ENCODE measurements around the gene CXXC4. TPM values are rescaled to one million over a fixed set of nuclear protein-coding genes. Genes with fewer than 3 reads are reported as not detected.

Gene CXXC4
- total RNA-seq, 1 experiment from 2014 or later, result 0.59 TPM

- POLR2A ChIA-PET, result no interaction called here
- H3K4me3 ChIP-seq (ENCODE audit: low read depth in 2 of 2, low read length in 2 of 2), result no peak overlapping the region
- no peak for ATAC-seq
- TF ChIP-seq TCF7L2 (IDR thresholded peaks at IDR 0.05; ENCODE audit: low read depth, low read length) (no peak), SIN3A (IDR thresholded peaks at IDR 0.05; ENCODE audit: borderline replicate concordance, insufficient read depth, low read depth, low read length) (no peak)
- CTCF ChIA-PET, result no interaction called here
- H3K9me3 ChIP-seq (ENCODE audit: control insufficient read depth, insufficient read depth, low read depth, low read length), result no peaks in the 10 kb centered on the region
- no peak for DNase-seq (ENCODE audit: low read depth, low spot score)
- intact Hi-C loops (cut with micrococcal nuclease; ENCODE audit: unreplicated experiment), result no loop called here
- BruUV-seq (replicated peaks), result no TSS peak
- H3K36me3 ChIP-seq (ENCODE audit: control insufficient read depth, insufficient read depth, low read length), result no peaks in the 10 kb centered on the region
- no peak overlapping the region for H3K27ac ChIP-seq (ENCODE audit: low read length)
- H3K27me3 ChIP-seq (ENCODE audit: control insufficient read depth, insufficient read depth, low read length), result no peaks in the 10 kb centered on the region
- in situ Hi-C loops (cut with HindIII; ENCODE audit: low pct_unique_long_range_greater_than_20kb, low sequenced_read_pairs), result no loop called here
- no peaks in the 10 kb centered on the region for H3K4me1 ChIP-seq (ENCODE audit: control insufficient read depth, insufficient read depth, low read length)
Observed at GRCh38 chr4:104507112-104507511, 12.4 kb upstream of the CXXC4 start.

GRCh38 chr4:104504536-104504935, 9.8 kb upstream of the CXXC4 start:
- no peak for DNase-seq (ENCODE audit: low read depth, low spot score)
- no peaks in the 10 kb centered on the region for H3K9me3 ChIP-seq (ENCODE audit: control insufficient read depth, insufficient read depth, low read depth, low read length)
- H3K36me3 ChIP-seq (ENCODE audit: control insufficient read depth, insufficient read depth, low read length), result no peaks in the 10 kb centered on the region
- no peaks in the 10 kb centered on the region for H3K27me3 ChIP-seq (ENCODE audit: control insufficient read depth, insufficient read depth, low read length)
- no TSS peak for BruUV-seq (replicated peaks)
- ATAC-seq, result no peak
- intact Hi-C loops (cut with micrococcal nuclease; ENCODE audit: unreplicated experiment) (no loop called here), in situ Hi-C loops (cut with HindIII; ENCODE audit: low pct_unique_long_range_greater_than_20kb, low sequenced_read_pairs) (no loop called here)
- ChIA-PET POLR2A (no interaction called here), CTCF (no interaction called here)
- no peaks in the 10 kb centered on the region for H3K4me1 ChIP-seq (ENCODE audit: control insufficient read depth, insufficient read depth, low read length)
- H3K27ac ChIP-seq (ENCODE audit: low read length), result no peak overlapping the region
- no peak overlapping the region for H3K4me3 ChIP-seq (ENCODE audit: low read depth in 2 of 2, low read length in 2 of 2)
- TF ChIP-seq, protein P1, sequence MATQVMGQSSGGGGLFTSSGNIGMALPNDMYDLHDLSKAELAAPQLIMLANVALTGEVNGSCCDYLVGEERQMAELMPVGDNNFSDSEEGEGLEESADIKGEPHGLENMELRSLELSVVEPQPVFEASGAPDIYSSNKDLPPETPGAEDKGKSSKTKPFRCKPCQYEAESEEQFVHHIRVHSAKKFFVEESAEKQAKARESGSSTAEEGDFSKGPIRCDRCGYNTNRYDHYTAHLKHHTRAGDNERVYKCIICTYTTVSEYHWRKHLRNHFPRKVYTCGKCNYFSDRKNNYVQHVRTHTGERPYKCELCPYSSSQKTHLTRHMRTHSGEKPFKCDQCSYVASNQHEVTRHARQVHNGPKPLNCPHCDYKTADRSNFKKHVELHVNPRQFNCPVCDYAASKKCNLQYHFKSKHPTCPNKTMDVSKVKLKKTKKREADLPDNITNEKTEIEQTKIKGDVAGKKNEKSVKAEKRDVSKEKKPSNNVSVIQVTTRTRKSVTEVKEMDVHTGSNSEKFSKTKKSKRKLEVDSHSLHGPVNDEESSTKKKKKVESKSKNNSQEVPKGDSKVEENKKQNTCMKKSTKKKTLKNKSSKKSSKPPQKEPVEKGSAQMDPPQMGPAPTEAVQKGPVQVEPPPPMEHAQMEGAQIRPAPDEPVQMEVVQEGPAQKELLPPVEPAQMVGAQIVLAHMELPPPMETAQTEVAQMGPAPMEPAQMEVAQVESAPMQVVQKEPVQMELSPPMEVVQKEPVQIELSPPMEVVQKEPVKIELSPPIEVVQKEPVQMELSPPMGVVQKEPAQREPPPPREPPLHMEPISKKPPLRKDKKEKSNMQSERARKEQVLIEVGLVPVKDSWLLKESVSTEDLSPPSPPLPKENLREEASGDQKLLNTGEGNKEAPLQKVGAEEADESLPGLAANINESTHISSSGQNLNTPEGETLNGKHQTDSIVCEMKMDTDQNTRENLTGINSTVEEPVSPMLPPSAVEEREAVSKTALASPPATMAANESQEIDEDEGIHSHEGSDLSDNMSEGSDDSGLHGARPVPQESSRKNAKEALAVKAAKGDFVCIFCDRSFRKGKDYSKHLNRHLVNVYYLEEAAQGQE (IDR thresholded peaks at IDR 0.05; ENCODE audit: insufficient read depth in 1 of 2, low read depth in 2 of 2, low read length in 1 of 2), result no peak
- TF ChIP-seq POLR2AphosphoS5 (IDR thresholded peaks at IDR 0.05; ENCODE audit: low read depth, low read length), result no peak
- TF ChIP-seq, protein P2, sequence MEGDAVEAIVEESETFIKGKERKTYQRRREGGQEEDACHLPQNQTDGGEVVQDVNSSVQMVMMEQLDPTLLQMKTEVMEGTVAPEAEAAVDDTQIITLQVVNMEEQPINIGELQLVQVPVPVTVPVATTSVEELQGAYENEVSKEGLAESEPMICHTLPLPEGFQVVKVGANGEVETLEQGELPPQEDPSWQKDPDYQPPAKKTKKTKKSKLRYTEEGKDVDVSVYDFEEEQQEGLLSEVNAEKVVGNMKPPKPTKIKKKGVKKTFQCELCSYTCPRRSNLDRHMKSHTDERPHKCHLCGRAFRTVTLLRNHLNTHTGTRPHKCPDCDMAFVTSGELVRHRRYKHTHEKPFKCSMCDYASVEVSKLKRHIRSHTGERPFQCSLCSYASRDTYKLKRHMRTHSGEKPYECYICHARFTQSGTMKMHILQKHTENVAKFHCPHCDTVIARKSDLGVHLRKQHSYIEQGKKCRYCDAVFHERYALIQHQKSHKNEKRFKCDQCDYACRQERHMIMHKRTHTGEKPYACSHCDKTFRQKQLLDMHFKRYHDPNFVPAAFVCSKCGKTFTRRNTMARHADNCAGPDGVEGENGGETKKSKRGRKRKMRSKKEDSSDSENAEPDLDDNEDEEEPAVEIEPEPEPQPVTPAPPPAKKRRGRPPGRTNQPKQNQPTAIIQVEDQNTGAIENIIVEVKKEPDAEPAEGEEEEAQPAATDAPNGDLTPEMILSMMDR (IDR thresholded peaks at IDR 0.05), result no peak
- TF ChIP-seq TCF7L2 (IDR thresholded peaks at IDR 0.05; ENCODE audit: low read depth, low read length), result no peak
- no peak for TF ChIP-seq SIN3A (IDR thresholded peaks at IDR 0.05; ENCODE audit: borderline replicate concordance, insufficient read depth, low read depth, low read length)

DNA sequence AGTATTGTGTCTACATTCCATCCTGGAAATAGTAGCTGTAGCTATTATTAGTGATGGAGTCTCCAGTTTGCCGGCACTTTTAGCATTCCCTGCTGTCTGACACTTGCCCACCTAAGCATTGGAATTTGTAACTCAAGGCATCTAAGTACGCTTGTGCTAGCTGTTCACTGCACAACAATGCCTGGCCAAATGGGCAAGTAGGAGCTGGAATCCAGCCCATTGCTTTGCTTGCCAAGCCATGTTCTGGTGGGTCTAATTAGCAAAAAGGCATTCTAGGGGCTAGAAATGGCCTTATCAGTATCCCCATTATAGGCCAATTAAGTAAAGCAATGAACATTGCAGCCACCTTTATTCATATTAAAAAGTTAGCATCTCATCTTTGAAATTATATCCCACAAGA, 7.8 kb upstream of the CXXC4 start:
- Histone ChIP-seq H3K27me3 (ENCODE audit: control insufficient read depth, insufficient read depth, low read length) (no peaks in the 10 kb centered on the region), H3K36me3 (ENCODE audit: control insufficient read depth, insufficient read depth, low read length) (no peaks in the 10 kb centered on the region), H3K9me3 (ENCODE audit: control insufficient read depth, insufficient read depth, low read depth, low read length) (no peaks in the 10 kb centered on the region), H3K4me1 (ENCODE audit: control insufficient read depth, insufficient read depth, low read length) (no peaks in the 10 kb centered on the region), H3K27ac (ENCODE audit: low read length) (no peak overlapping the region), H3K4me3 (ENCODE audit: low read depth in 2 of 2, low read length in 2 of 2) (no peak overlapping the region)
- DNase-seq (ENCODE audit: low read depth, low spot score) (no peak), ATAC-seq (no peak)
- ChIA-PET CTCF (no interaction called here), POLR2A (no interaction called here)
- BruUV-seq (replicated peaks), result no TSS peak
- intact Hi-C loops (cut with micrococcal nuclease; ENCODE audit: unreplicated experiment), result no loop called here
- TF ChIP-seq TCF7L2 (IDR thresholded peaks at IDR 0.05; ENCODE audit: low read depth, low read length) (no peak), SIN3A (IDR thresholded peaks at IDR 0.05; ENCODE audit: borderline replicate concordance, insufficient read depth, low read depth, low read length) (no peak), POLR2AphosphoS5 (IDR thresholded peaks at IDR 0.05; ENCODE audit: low read depth, low read length) (no peak)
- TF ChIP-seq, protein P1 (IDR thresholded peaks at IDR 0.05; ENCODE audit: insufficient read depth in 1 of 2, low read depth in 2 of 2, low read length in 1 of 2), result no peak
- TF ChIP-seq, protein P2 (IDR thresholded peaks at IDR 0.05), result no peak
- in situ Hi-C loops (cut with HindIII; ENCODE audit: low pct_unique_long_range_greater_than_20kb, low sequenced_read_pairs), result no loop called here
